ENCODE results near the gene SRP68.
A peak's percentile ranks its signal among the peaks of the same experiment; 100 is the strongest.

SRP68 gene

GRCh38 chr17:75996665-75997590 lies 75.4 kb downstream of the SRP68 start:
- no peak for TF ChIP-seq CTCF (conservative IDR thresholded peaks at IDR 0.05; ENCODE audit: control insufficient read depth, insufficient read depth, low read depth, low read length)
- DNase-seq (ENCODE audit: low read depth) = peak; percentile 61
- no peak overlapping the region for H3K4me3 ChIP-seq (ENCODE audit: control insufficient read depth, low read depth, low read length)

- TF ChIP-seq CTCF (conservative IDR thresholded peaks at IDR 0.05; ENCODE audit: control insufficient read depth, insufficient read depth, low read depth, low read length) = no peak
- DNase-seq (ENCODE audit: low read depth) = no peak
- H3K4me3 ChIP-seq (ENCODE audit: control insufficient read depth, low read depth, low read length) = no peak overlapping the region
These were observed 76.9 kb downstream of the SRP68 start for GRCh38 chr17:75995385-75995925.

- no peak overlapping the region for H3K4me3 ChIP-seq (ENCODE audit: control insufficient read depth, low read depth, low read length)
- DNase-seq (ENCODE audit: low read depth) = no peak
- no peak for TF ChIP-seq CTCF (conservative IDR thresholded peaks at IDR 0.05; ENCODE audit: control insufficient read depth, insufficient read depth, low read depth, low read length)
These were observed 77.4 kb downstream of the SRP68 start for GRCh38 chr17:75994802-75995370.

- no peak for DNase-seq (ENCODE audit: low read depth)
- no peak overlapping the region for H3K4me3 ChIP-seq (ENCODE audit: control insufficient read depth, low read depth, low read length)
These were observed 80.9 kb downstream of the SRP68 start for GRCh38 chr17:75991396-75991795.

More at GRCh38 chr17:75991396-75991795, 80.9 kb downstream of the SRP68 start:
- TF ChIP-seq CTCF (conservative IDR thresholded peaks at IDR 0.05; ENCODE audit: control insufficient read depth, insufficient read depth, low read depth, low read length) = no peak

Data from fibroblast of mammary gland (primary cell).